Measurements from ENCODE around the gene CYB5R2.

GRCh38 chr11:7694235-7694634, 20.9 kb upstream of the CYB5R2 start:
- TF ChIP-seq CTCF (IDR thresholded peaks at IDR 0.05 in 8 of 11, conservative IDR thresholded peaks at IDR 0.05 in 3 of 11) (no peak), POLR2A (IDR thresholded peaks at IDR 0.05) (no peak)
